H4 (cell line): ENCODE results near the gene CCDC201. TPM values are rescaled to one million over a fixed set of nuclear protein-coding genes. Genes with fewer than 3 reads are reported as not detected.
"Not testable (repeated sequence)": the region's sequence is repeated elsewhere in the genome, so short reads cannot be mapped to it uniquely, and the experiment has no call there.

Experiments
- DNase-seq: peaks from one replicate; pipeline ENCODE4 v3.0.0-alpha.2; 2015; ENCODE audit warnings: low spot score
- total RNA-seq: library from RNA; depleted of rRNA; stranded (reverse); fragments of >200 nt; shearing (Covaris generic); gene quantifications from 2 replicates; pipeline ENCODE4 v1.2.3, GENCODE V29; 2014; rRNA removed

Gene CCDC201
- total RNA-seq, 1 experiment from 2014 or later, result 0.10 TPM

- not testable (repeated sequence) for DNase-seq
These were observed 55.0 kb downstream of the CCDC201 start for GRCh38 chr7:45817913-45818312.

- not testable (repeated sequence) for DNase-seq
These were observed 55.9 kb downstream of the CCDC201 start for GRCh38 chr7:45817016-45817415.

- not testable (repeated sequence) for DNase-seq
These were observed 58.4 kb downstream of the CCDC201 start for GRCh38 chr7:45814216-45815118.

- not testable (repeated sequence) for DNase-seq
These were observed 59.1 kb downstream of the CCDC201 start for GRCh38 chr7:45813771-45814170.

GRCh38 chr7:45812946-45813345, 59.9 kb downstream of the CCDC201 start:
- no peak for DNase-seq

GRCh38 chr7:45811652-45812234, 61.1 kb downstream of the CCDC201 start:
- DNase-seq, result not testable (repeated sequence)

- not testable (repeated sequence) for DNase-seq
These were observed 62.4 kb downstream of the CCDC201 start for GRCh38 chr7:45810451-45811005.

Other genes starting within 250 kb of the CCDC201 start
- gene IGFBP1, start 15.4 kb upstream of the CCDC201 start, total RNA-seq, result not detected in 2 replicates
- 1,960 and 2,130 TPM in 2 replicates for gene IGFBP3, start 48.2 kb upstream of the CCDC201 start, total RNA-seq